ENCODE measurements around the gene HOXA6. TPM values are rescaled to one million over a fixed set of nuclear protein-coding genes. Genes with fewer than 3 reads are reported as not detected.
A peak's percentile ranks its signal among the peaks of the same experiment; 100 is the strongest.

Gene HOXA6
- polyA plus RNA-seq, 1 donor, result 4.0 TPM

DNA sequence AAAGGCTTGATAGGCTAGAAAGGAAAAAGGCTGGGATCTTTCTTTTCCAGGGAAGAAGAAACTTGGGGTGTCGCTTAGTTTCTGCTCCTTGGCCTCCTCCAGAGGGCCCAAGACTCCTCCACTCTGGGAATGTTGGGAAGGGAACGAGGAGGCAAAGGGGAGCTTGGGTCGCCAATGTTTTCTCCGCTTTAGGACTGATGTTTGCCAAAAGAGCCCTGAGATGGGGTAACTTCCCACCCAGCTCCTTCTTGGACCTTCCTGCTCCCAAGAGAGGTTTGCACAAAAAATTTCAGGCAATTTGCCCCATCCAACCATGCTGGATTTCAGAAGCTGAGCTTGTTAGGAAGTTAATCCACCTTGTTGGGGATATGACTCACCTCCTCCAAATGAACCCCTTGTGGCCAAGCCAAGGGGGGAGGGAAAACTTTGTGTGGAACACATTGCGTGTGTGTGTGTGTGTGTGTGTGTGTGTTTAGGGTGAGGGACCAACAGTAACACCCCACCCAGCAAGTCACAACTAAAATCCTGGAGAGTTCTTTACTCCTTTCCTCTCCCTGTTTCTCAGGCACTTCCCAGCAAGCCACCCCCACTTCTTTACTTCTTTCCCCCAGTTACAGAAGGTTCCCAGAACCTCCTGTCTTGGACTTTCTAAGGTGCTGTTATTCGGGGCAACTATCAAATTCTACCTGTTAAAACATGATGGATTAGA, 36.4 kb downstream of the HOXA6 start:
- peaks cover 27% of the 10 kb centered on the region for H3K36me3 ChIP-seq (ENCODE audit: control insufficient read depth, insufficient read depth, low read length)
- no CpG with 5 or more reads among the region's 6 CpGs for WGBS (ENCODE audit: insufficient coverage, low lambda C conversion rate)
- H3K9me3 ChIP-seq (ENCODE audit: control insufficient read depth, low read depth, low read length), result peaks cover 10% of the 10 kb centered on the region
- peaks cover 3% of the 10 kb centered on the region for H3K27me3 ChIP-seq (ENCODE audit: control insufficient read depth, insufficient read depth, low read length)
- H3K27ac ChIP-seq (ENCODE audit: low read length), result peak overlapping the region; percentile 81
- H3K4me1 ChIP-seq (ENCODE audit: control insufficient read depth, insufficient read depth, low read length), result peaks cover 32% of the 10 kb centered on the region
- H3K4me3 ChIP-seq (ENCODE audit: low read length), result peak overlapping the region; percentile 53
- no peak for DNase-seq

DNA sequence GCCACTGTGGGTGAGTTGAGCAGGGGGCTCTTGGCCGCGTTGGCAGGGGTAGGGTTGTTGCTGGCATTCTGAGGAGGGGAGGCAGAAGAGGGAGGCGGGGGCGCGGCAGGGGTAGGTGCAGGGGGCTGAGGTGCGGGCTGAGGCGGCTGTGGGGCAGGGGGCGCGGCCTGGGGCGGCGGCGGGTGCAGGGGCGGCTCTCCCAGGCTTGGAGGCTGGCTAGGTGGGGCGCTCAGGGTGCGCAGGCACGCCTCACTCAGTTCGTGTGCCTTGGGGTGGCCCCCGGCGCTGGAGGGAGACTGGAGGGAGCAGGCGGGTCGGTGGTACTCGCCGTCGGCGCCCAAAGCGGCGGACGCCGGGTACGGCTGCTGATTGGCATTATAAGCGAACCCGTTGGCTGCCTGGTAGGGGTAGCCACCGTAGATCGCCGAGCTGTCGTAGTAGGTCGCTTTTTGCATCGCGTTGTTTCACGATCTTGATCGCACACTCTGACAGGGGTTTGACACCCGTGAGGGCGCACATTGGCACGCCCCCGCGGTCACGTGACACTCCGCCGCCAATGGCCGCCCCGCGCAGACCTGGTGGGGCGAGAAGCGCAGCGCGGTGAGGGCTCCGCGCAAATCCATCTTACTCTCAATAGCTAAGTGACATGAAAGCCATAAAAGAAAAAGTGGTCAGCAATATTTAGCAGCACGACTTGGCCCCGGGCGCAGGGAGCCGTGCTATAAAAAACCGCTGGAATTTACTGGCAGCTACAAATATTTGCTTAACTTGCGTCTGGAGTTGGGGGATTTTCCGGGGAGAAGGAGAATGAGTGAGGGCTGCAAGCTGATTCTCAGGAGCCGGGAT, 37.2 kb downstream of the HOXA6 start:
- 20% methylated on average over 1 of the region's 66 CpGs for WGBS (ENCODE audit: insufficient coverage, low lambda C conversion rate)
- peak overlapping the region; percentile 19 for H3K4me3 ChIP-seq (ENCODE audit: low read length)
- DNase-seq, result peak; percentile 73 to 74
- H3K4me1 ChIP-seq (ENCODE audit: control insufficient read depth, insufficient read depth, low read length), result peaks cover 25% of the 10 kb centered on the region
- H3K36me3 ChIP-seq (ENCODE audit: control insufficient read depth, insufficient read depth, low read length), result peaks cover 25% of the 10 kb centered on the region
- peaks cover 3% of the 10 kb centered on the region for H3K27me3 ChIP-seq (ENCODE audit: control insufficient read depth, insufficient read depth, low read length)
- H3K27ac ChIP-seq (ENCODE audit: low read length), result peak overlapping the region; percentile 81
- H3K9me3 ChIP-seq (ENCODE audit: control insufficient read depth, low read depth, low read length), result peaks cover 10% of the 10 kb centered on the region

DNA sequence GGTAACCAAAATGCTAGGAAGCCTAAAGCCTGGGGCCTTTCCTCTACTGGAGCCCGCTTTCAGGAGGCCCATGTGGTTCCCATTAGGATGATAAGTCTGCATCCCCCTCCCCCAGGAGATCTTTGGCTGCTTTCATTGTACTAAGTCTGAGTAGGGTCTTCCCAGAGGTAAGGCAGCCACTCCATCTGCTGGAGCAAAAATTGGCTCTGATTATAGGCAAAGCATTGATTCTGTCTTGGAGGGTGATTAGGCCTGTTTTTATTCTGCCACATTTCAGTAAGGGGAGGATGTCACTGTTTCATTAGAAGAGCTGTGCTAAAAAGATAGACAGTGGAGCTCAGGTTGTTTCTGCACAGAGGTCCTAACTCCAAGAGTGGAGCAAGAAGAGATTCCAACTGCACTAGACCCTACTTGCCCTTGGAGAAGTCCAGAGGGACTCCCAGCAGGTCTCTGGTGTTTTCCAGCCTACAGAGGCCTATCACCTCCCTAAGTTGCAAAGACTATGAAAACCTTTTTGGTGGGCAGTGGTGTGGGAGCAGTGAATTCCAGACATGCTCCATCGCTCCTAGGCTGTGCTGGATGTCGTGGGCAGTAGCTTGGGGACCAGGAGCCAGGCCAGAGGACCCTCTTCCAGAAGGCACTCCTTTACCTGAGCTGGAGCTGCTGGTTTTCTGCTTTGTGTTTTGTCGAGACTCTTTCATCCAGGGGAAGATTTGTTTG, 37.9 kb downstream of the HOXA6 start:
- no peak for DNase-seq
- Histone ChIP-seq H3K4me3 (ENCODE audit: low read length) (no peak overlapping the region), H3K9me3 (ENCODE audit: control insufficient read depth, low read depth, low read length) (peaks cover 10% of the 10 kb centered on the region), H3K4me1 (ENCODE audit: control insufficient read depth, insufficient read depth, low read length) (peaks cover 20% of the 10 kb centered on the region), H3K27me3 (ENCODE audit: control insufficient read depth, insufficient read depth, low read length) (peaks cover 3% of the 10 kb centered on the region), H3K36me3 (ENCODE audit: control insufficient read depth, insufficient read depth, low read length) (peaks cover 27% of the 10 kb centered on the region), H3K27ac (ENCODE audit: low read length) (peak overlapping the region; percentile 80)
- WGBS (ENCODE audit: insufficient coverage, low lambda C conversion rate), result no CpG with 5 or more reads among the region's 4 CpGs

DNA sequence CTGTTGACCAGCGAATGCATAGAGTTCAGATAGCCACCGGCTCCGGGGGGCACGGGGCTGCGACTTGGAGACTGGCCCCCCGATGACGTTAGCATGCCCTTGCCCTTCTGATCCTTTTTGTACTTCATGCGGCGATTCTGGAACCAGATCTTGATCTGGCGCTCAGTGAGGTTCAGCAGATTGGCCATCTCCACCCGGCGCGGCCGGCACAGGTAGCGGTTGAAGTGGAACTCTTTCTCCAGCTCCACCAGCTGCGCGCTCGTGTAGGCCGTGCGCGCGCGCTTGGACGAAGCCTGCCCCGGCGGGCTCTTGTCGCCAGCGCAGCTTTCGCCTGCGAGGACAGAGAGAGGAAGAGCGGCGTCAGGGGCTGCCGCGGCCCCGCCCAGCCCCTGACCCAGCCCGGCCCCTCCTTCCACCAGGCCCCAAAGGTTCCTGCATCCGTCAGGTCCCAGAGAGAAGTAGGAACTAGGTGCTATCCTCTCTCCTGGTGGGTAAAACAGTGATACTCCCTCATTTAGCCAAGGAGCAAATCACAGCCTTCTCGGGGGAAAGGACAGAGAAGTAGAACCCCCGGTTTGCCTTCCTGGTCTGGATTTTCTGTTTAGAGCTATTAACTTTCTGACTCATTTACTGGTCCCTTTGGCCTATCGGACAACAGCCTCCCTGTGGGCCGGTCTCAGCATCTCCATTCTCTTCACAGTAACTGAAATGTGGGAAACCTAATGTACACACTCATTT, 39.0 kb downstream of the HOXA6 start:
- H3K27me3 ChIP-seq (ENCODE audit: control insufficient read depth, insufficient read depth, low read length), result peaks cover 6% of the 10 kb centered on the region
- H3K4me3 ChIP-seq (ENCODE audit: low read length), result no peak overlapping the region
- peak in 1 of 2 donors; percentile 60 for DNase-seq
- peak overlapping the region; percentile 80 for H3K27ac ChIP-seq (ENCODE audit: low read length)
- H3K36me3 ChIP-seq (ENCODE audit: control insufficient read depth, insufficient read depth, low read length), result peaks cover 27% of the 10 kb centered on the region
- peaks cover 15% of the 10 kb centered on the region for H3K4me1 ChIP-seq (ENCODE audit: control insufficient read depth, insufficient read depth, low read length)
- WGBS (ENCODE audit: insufficient coverage, low lambda C conversion rate), result no CpG with 5 or more reads among the region's 41 CpGs
- H3K9me3 ChIP-seq (ENCODE audit: control insufficient read depth, low read depth, low read length), result peaks cover 10% of the 10 kb centered on the region

DNA sequence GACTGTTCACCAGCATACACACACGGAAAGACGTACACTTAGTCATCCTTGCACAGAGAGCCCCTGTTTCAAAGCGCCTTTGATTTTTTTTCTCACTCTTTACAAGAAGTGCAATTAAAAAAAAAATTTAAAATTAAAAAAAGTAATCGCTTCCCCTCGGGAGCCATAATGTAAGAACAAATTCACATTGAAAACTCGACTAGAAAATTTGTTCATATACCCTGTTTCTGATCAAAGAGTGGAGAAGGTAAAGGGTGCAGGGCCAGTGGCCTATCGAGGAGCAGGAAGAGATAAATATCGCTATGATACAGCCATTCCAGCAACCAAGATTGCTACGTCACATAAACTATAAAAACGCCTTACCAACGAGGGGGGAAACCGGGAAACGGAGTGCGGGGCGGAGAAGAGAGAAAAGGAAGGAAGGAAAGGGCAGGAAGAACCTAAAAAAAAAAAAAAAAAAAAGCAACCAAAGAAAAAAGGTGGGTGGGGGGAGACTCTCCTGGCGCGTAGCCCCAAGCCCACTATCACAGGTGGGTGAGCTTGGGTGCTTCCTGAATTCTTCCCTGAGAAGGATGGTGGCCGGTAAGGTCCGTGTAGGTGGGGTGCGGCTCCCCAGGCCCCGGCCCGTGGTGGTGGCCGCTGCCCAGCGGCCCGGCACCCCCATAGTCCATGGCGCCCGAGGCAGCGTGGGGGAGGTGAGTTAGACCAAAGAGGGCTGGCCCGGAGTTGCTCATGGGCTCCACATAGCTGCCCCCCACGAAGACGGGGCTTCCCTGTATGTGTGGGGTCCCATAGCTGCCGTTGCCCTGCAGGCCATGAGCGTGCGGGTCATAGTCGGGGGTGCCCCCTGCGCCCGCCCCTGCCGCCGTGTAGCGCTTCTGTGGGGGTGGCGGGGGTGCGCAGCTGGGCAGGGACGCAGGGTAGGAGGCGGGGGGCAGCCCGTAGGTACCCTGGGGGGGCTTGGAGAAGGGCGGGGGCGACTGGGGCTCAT, 39.9 kb downstream of the HOXA6 start:
- Histone ChIP-seq H3K27ac (ENCODE audit: low read length) (peak overlapping the region; percentile 80), H3K9me3 (ENCODE audit: control insufficient read depth, low read depth, low read length) (peaks cover 10% of the 10 kb centered on the region), H3K4me1 (ENCODE audit: control insufficient read depth, insufficient read depth, low read length) (peaks cover 12% of the 10 kb centered on the region), H3K36me3 (ENCODE audit: control insufficient read depth, insufficient read depth, low read length) (peaks cover 27% of the 10 kb centered on the region), H3K27me3 (ENCODE audit: control insufficient read depth, insufficient read depth, low read length) (peaks cover 12% of the 10 kb centered on the region), H3K4me3 (ENCODE audit: low read length) (peak overlapping the region; percentile 5)
- 66% methylated on average over 11 of the region's 47 CpGs for WGBS (ENCODE audit: insufficient coverage, low lambda C conversion rate)
- peak in 1 of 2 donors; percentile 26 for DNase-seq

DNA sequence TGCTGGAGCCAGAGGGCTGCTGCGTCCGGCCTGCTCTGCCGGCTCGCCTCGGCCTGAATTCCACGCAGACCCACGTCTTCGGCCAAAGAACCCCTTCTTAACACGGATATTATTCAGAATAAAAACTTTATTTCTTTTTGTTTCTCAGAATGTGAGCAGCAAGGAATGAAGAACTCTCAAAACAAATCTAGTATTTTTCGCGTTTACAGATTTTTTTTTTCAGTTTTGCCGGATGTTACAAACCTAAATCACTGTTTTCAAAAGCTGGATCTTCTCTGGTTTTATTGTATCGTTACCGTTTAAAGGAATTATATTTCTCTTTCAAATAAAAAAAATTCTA, 40.7 kb downstream of the HOXA6 start:
- no peak for DNase-seq
- peaks cover 10% of the 10 kb centered on the region for H3K9me3 ChIP-seq (ENCODE audit: control insufficient read depth, low read depth, low read length)
- H3K27ac ChIP-seq (ENCODE audit: low read length), result peak overlapping the region; percentile 80
- peaks cover 27% of the 10 kb centered on the region for H3K36me3 ChIP-seq (ENCODE audit: control insufficient read depth, insufficient read depth, low read length)
- H3K4me3 ChIP-seq (ENCODE audit: low read length), result peak overlapping the region; percentile 3
- peaks cover 17% of the 10 kb centered on the region for H3K27me3 ChIP-seq (ENCODE audit: control insufficient read depth, insufficient read depth, low read length)
- 66% methylated on average over 5 of the region's 14 CpGs for WGBS (ENCODE audit: insufficient coverage, low lambda C conversion rate)
- peaks cover 14% of the 10 kb centered on the region for H3K4me1 ChIP-seq (ENCODE audit: control insufficient read depth, insufficient read depth, low read length)

DNA sequence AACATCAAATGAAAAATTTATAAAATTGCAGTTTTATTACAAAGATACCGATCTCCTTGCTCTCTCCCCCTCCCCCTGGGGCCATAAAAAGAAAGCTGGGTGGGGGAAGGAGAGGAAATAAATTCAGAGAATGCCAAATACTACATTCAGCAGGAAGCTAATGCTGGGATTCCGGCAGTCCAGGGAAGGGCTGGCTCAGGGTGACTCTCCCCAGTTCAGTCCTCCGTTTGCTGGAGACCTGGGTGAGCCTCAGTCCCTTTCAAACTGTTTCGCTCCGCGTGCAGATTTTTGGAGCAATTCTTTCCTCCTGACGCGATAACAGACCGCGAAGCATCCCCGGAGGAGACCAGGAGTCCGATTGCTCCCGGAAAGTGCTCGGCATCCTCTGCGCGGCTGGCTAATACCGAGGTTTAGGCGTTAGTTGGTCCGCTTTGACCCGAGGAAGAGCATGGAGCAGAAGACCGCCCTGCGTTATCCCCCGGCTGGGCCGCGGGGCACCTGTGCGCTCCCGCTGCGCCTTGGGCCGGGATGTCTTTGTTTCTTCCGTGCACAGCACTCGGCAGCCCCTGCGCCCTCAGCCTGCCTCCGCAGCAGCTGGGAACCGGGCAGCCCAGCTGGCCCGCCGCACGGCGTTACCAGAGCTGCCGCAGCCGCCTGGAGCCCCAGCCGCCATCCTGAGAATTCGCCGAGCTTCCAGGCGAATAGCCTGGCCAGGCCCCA, 41.2 kb downstream of the HOXA6 start:
- Histone ChIP-seq H3K36me3 (ENCODE audit: control insufficient read depth, insufficient read depth, low read length) (peaks cover 27% of the 10 kb centered on the region), H3K4me3 (ENCODE audit: low read length) (peak overlapping the region; percentile 3), H3K9me3 (ENCODE audit: control insufficient read depth, low read depth, low read length) (peaks cover 10% of the 10 kb centered on the region), H3K4me1 (ENCODE audit: control insufficient read depth, insufficient read depth, low read length) (peaks cover 14% of the 10 kb centered on the region), H3K27me3 (ENCODE audit: control insufficient read depth, insufficient read depth, low read length) (peaks cover 23% of the 10 kb centered on the region), H3K27ac (ENCODE audit: low read length) (peak overlapping the region; percentile 80)
- WGBS (ENCODE audit: insufficient coverage, low lambda C conversion rate), result no CpG with 5 or more reads among the region's 44 CpGs
- no peak for DNase-seq

DNA sequence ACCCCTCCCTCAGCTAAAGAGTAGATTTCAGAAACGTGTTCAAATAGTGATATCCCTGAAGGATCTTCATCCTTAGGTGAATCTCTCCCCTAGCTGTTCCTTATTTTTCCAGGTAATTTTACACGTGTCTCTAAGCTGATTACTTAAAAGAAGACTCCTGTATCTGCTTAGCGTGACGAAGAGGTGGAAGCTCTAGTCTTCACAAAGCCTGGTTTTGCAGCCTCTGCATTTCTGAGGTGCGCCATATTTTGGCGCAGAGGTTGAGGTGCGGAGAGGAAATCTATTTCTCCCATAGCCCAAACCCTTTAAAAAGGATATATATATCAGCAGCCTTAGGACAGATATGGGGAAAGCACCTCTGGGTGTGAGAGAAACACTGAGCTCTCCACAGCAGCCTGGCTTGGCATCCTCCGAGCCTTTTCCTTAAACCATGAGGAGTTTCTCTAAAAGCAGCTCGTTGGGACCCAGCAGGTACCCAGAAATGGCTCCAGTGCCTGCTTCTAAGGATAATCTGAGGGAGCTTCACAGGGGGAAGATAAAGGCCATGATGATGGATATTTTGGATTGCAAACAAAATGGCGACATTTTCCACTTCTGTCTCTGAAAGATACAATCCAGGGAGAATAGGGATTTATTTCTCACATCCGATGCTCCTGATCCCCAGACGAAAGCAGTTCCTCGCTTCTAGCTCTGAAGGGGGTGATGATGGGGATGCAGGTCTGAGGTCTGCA, 42.1 kb downstream of the HOXA6 start:
- Histone ChIP-seq H3K27me3 (ENCODE audit: control insufficient read depth, insufficient read depth, low read length) (peaks cover 29% of the 10 kb centered on the region), H3K9me3 (ENCODE audit: control insufficient read depth, low read depth, low read length) (peaks cover 9% of the 10 kb centered on the region), H3K27ac (ENCODE audit: low read length) (peak overlapping the region; percentile 80), H3K36me3 (ENCODE audit: control insufficient read depth, insufficient read depth, low read length) (peaks cover 34% of the 10 kb centered on the region), H3K4me3 (ENCODE audit: low read length) (no peak overlapping the region), H3K4me1 (ENCODE audit: control insufficient read depth, insufficient read depth, low read length) (peaks cover 10% of the 10 kb centered on the region)
- no peak for DNase-seq
- 100% methylated on average over 1 of the region's 13 CpGs for WGBS (ENCODE audit: insufficient coverage, low lambda C conversion rate)
